ENCODE measurements around the gene ATP8A2. TPM values are rescaled to one million over a fixed set of nuclear protein-coding genes. Genes with fewer than 3 reads are reported as not detected.
A peak's percentile ranks its signal among the peaks of the same experiment; 100 is the strongest.
"Not testable (repeated sequence)": the region's sequence is repeated elsewhere in the genome, so short reads cannot be mapped to it uniquely, and the experiment has no call there.

The ATP8A2 gene
- total RNA-seq, 2 donors from 2014 or later: 0.23 to 6.1 TPM

DNA sequence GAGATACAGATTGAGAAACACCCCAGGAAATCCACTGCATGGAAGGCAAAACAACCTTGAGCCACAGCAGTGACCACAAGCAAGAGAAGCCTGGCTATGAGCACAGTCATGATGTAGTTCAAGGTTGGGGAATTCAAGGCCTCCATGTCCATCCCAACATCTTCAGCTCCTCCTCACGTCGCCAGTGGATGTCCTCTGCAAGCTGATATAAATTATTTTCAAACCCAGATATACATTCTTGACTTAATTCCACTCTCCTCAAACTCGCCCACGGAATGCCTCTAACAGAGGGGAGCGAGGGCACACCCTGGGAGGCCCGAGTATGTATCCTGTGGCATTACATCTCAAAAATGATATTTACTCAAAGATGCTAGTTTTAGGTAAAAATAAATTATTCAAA is 574.5 kb downstream of the ATP8A2 start:
- TF ChIP-seq, protein P1, sequence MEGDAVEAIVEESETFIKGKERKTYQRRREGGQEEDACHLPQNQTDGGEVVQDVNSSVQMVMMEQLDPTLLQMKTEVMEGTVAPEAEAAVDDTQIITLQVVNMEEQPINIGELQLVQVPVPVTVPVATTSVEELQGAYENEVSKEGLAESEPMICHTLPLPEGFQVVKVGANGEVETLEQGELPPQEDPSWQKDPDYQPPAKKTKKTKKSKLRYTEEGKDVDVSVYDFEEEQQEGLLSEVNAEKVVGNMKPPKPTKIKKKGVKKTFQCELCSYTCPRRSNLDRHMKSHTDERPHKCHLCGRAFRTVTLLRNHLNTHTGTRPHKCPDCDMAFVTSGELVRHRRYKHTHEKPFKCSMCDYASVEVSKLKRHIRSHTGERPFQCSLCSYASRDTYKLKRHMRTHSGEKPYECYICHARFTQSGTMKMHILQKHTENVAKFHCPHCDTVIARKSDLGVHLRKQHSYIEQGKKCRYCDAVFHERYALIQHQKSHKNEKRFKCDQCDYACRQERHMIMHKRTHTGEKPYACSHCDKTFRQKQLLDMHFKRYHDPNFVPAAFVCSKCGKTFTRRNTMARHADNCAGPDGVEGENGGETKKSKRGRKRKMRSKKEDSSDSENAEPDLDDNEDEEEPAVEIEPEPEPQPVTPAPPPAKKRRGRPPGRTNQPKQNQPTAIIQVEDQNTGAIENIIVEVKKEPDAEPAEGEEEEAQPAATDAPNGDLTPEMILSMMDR (IDR thresholded peaks at IDR 0.05): no peak
- no peak for TF ChIP-seq POLR2AphosphoS5 (IDR thresholded peaks at IDR 0.05)
- TF ChIP-seq POLR2A (IDR thresholded peaks at IDR 0.05): no peak
- Histone ChIP-seq H3K4me1 (replicated peaks) (no peaks in the 10 kb centered on the region), H3K36me3 (no peaks in the 10 kb centered on the region), H3K27ac (no peak overlapping the region), H3K27me3 (replicated peaks; ENCODE audit: insufficient read depth) (no peaks in the 10 kb centered on the region), H3K4me3 (no peak overlapping the region), H3K9me3 (no peaks in the 10 kb centered on the region)
- 96% methylated on average over 6 of the region's 6 CpGs for whole genome bisulfite sequencing
- no peak for DNase-seq (ENCODE audit: low spot score)
- intact Hi-C loops (cut with DNase I): no loop called here

DNA sequence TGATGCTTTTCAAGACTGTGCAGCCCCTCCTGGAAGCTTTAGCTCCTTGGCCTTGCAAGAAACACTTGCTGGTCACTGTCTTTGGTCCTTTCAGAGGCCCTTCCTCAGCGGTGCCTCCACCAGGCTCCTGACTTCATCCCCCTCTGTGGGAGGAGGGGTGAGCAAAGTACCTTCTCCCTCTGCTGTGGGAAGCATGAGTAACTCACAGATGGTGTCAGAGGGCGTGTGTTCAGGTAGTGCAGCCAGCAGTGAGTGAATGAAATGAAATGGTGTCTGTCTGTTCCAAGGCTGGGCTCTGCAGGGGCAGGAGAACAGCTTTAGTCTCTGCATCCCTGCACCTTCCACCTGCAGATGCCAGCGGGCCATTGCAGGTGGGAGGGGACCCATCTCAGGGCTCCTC is 577.1 kb downstream of the ATP8A2 start:
- intact Hi-C loops (cut with DNase I): no loop called here
- no peak for DNase-seq (ENCODE audit: low spot score)
- Histone ChIP-seq H3K4me3 (no peak overlapping the region), H3K36me3 (no peaks in the 10 kb centered on the region), H3K9me3 (no peaks in the 10 kb centered on the region), H3K4me1 (replicated peaks) (no peaks in the 10 kb centered on the region), H3K27me3 (replicated peaks; ENCODE audit: insufficient read depth) (no peaks in the 10 kb centered on the region), H3K27ac (no peak overlapping the region)
- WGBS: 86% methylated on average over 3 of the region's 3 CpGs
- TF ChIP-seq, protein P1 (IDR thresholded peaks at IDR 0.05): no peak
- TF ChIP-seq POLR2A (IDR thresholded peaks at IDR 0.05): no peak
- no peak for TF ChIP-seq POLR2AphosphoS5 (IDR thresholded peaks at IDR 0.05)

DNA sequence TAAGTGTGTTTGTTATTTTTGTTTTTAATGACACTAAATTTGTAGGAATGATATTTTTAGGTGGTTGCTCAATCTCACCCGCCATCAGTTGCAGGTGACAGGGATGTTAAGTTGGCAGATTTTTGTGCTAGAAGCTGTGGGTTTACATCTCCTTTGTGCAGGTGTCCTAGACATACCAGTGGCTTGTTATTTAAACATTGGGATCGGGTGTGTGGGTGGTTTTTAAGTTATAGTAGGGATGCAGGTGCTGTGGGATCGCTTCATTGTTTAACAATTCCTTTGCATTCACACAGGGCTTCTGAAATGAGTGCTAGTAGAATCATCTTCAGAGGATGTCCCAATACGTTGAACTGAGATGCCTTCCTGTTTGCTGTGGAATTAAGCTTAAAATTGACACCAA is 580.1 kb downstream of the ATP8A2 start:
- intact Hi-C loops (cut with DNase I): no loop called here
- 59% methylated on average over 4 of the region's 4 CpGs for WGBS
- no peaks in the 10 kb centered on the region for H3K27me3 ChIP-seq (replicated peaks; ENCODE audit: insufficient read depth)

DNA sequence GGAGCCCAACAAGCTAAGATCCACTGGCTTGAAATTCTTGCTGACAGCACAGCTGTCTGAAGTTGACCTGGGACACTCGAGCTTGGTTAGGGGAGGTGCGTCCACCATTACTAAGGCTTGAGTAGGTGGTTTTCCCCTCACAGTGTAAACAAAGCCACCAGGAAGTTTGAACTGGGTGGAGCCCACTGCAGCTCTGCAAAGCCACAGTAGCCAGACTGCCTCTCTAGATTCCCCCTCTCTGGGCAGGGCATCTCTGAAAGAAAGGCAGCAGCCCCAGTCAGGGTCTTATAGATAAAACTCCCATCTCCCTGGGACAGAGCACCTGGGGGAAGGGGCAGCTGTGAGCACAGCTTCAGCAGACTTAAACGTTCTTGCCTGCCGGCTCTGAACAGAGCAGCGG is 582.3 kb downstream of the ATP8A2 start:
- WGBS: 75% methylated on average over 5 of the region's 5 CpGs
- H3K4me3 ChIP-seq; H3K27ac ChIP-seq; H3K27me3 ChIP-seq (replicated peaks; ENCODE audit: insufficient read depth); H3K36me3 ChIP-seq; H3K9me3 ChIP-seq; H3K4me1 ChIP-seq (replicated peaks); intact Hi-C loops (cut with DNase I); DNase-seq (ENCODE audit: low spot score): not testable (repeated sequence)

More for the DNA sequence above, 580.1 kb downstream of the ATP8A2 start:
- DNase-seq (ENCODE audit: low spot score): no peak
- H3K27ac ChIP-seq: no peak overlapping the region
- H3K4me1 ChIP-seq (replicated peaks): no peaks in the 10 kb centered on the region
- H3K36me3 ChIP-seq: no peaks in the 10 kb centered on the region
- H3K4me3 ChIP-seq: no peak overlapping the region
- TF ChIP-seq POLR2AphosphoS5 (IDR thresholded peaks at IDR 0.05): no peak
- TF ChIP-seq, protein P1 (IDR thresholded peaks at IDR 0.05): no peak
- TF ChIP-seq POLR2A (IDR thresholded peaks at IDR 0.05): no peak
- H3K9me3 ChIP-seq: no peaks in the 10 kb centered on the region

DNA sequence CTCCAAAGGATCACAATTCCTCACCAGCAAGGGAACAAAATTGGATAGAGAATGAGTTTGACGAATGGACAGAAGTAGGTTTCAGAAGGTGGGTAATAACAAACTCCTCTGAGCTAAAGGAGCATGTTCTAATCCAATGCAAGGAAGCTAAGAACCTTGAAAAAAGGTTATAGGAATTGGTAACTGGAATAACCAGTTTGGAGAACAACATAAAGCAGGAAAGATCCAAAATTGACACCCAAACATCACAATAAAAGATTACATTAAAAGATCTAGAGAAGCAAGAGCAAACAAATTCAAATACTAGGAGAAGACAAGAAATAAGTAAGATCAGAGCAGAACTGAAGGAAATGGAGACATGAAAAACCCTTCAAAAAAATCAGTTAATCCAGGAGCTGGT is 583.2 kb downstream of the ATP8A2 start:
- H3K4me1 ChIP-seq (replicated peaks); H3K27me3 ChIP-seq (replicated peaks; ENCODE audit: insufficient read depth); DNase-seq (ENCODE audit: low spot score); H3K36me3 ChIP-seq; intact Hi-C loops (cut with DNase I); H3K4me3 ChIP-seq; H3K9me3 ChIP-seq; H3K27ac ChIP-seq: not testable (repeated sequence)
- TF ChIP-seq POLR2AphosphoS5 (IDR thresholded peaks at IDR 0.05): peak; percentile 68
- WGBS: 67% methylated on average over 1 of the region's 1 CpG

DNA sequence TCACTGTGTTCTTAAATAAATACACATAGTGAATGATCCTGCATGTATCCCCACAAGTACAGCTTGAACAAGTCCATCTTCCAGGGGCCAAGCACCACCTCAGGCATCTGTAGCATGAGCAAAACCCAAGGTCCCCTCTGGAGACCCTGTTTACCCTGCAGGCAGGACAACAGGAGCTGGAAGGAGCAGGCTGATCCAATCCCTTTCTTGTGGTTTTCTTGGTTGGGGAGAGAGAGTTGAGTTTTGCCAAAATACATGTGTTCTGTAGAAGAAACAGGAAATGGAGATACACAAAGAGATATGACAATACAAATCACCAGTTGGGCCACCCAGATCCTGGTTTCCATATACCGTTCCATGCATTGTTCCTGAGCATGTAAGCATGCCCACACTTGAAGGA is 587.2 kb downstream of the ATP8A2 start:
- Histone ChIP-seq H3K4me1 (replicated peaks) (no peaks in the 10 kb centered on the region), H3K9me3 (no peaks in the 10 kb centered on the region), H3K27ac (no peak overlapping the region), H3K27me3 (replicated peaks; ENCODE audit: insufficient read depth) (no peaks in the 10 kb centered on the region), H3K4me3 (no peak overlapping the region), H3K36me3 (no peaks in the 10 kb centered on the region)
- 55% methylated on average over 1 of the region's 1 CpG for WGBS
- no peak for DNase-seq (ENCODE audit: low spot score)
- TF ChIP-seq, protein P1 (IDR thresholded peaks at IDR 0.05): no peak
- TF ChIP-seq POLR2AphosphoS5 (IDR thresholded peaks at IDR 0.05) (no peak), POLR2A (IDR thresholded peaks at IDR 0.05) (no peak)
- intact Hi-C loops (cut with DNase I): no loop called here
